Heart left ventricle (tissue), 16 donors: ENCODE results near the gene PLA2G2D. TPM values are rescaled to one million over a fixed set of nuclear protein-coding genes. Genes with fewer than 3 reads are reported as not detected.

Experiments used
- ATAC-seq, 4 donors: fragments of 200-7000 bp; cut with Tn5 transposase; one replicate each; pipeline ENCODE4 v1.9.1; 2020 to 2022; ENCODE audit warnings: moderate library complexity in 4 of 4, mild to moderate bottlenecking in 3 of 4, moderate number of reproducible peaks in 1 of 4
- DNase-seq, 5 donors: peaks; one replicate each; pipeline ENCODE4 v3.0.0-alpha.2; 2020
- H3K27ac ChIP-seq, 12 donors: fragments of 200-600 bp; sonication (generic) in 4 of 12; one replicate each; pipeline versions ENCODE4 v1.5.0 to v1.8.0; 2016 to 2022; ENCODE audit warnings: mild to moderate bottlenecking in 2 of 12
- H3K27me3 ChIP-seq, 9 donors: fragments of 200-600 bp; sonication (generic) in 2 of 9; one replicate each; pipeline versions ENCODE4 v1.5.1 to v1.8.0; 2016 to 2022; ENCODE audit warnings: mild to moderate bottlenecking in 3 of 9
- H3K36me3 ChIP-seq, 9 donors: fragments of 200-600 bp; sonication (generic) in 2 of 9; one replicate each; pipeline versions ENCODE4 v1.5.0 to v1.8.0; 2018 to 2022; ENCODE audit warnings: mild to moderate bottlenecking in 2 of 9
- H3K4me1 ChIP-seq, 12 donors: fragments of 200-600 bp; sonication (generic) in 4 of 12; one replicate each; pipeline versions ENCODE4 v1.5.0 to v1.8.0; 2016 to 2022; ENCODE audit warnings: mild to moderate bottlenecking in 3 of 12
- H3K4me3 ChIP-seq, 12 donors: fragments of 200-600 bp; sonication (generic) in 4 of 12; one replicate each; pipeline versions ENCODE4 v1.5.0 to v1.8.0; 2017 to 2022; ENCODE audit warnings: mild to moderate bottlenecking in 9 of 12, moderate library complexity in 4 of 12
- H3K9me3 ChIP-seq, 12 donors: fragments of 200-600 bp; sonication (generic) in 4 of 12; one replicate each; pipeline versions ENCODE4 v1.5.0 to v1.8.0; 2016 to 2022; ENCODE audit warnings: mild to moderate bottlenecking in 1 of 12
- CTCF ChIP-seq, 12 donors: fragments of 200-600 bp; sonication (generic) in 4 of 12; IDR thresholded peaks; one replicate each; pipeline versions ENCODE4 v1.5.0 to v1.8.0; 2018 to 2022; ENCODE audit warnings: antibody characterized with exemption in 12 of 12, mild to moderate bottlenecking in 5 of 12
- POLR2A ChIP-seq, 2 donors: fragments of 450-650 bp; IDR thresholded peaks; one replicate each; pipeline ENCODE4 v1.6.1; 2017; ENCODE audit warnings: antibody characterized with exemption in 2 of 2, mild to moderate bottlenecking in 2 of 2, moderate library complexity in 2 of 2
- WGBS, 4 donors: extraction: QIAGEN DNeasy Blood & Tissue Kit in 2 of 4; methylation state at CpG; one replicate each; pipeline versions ENCODE4 v1.1.5 to v1.1.7; 2013 to 2018; 5-methylcytosine and 5-hydroxymethylcytosine counted together
- intact Hi-C, 10 donors: fragments of 100-400 bp; cut with DNase I; formaldehyde crosslinking; loops; one replicate each; pipeline versions ENCODE4 v1.11.1 to v1.14.2; 2022
- polyA plus RNA-seq, 2 donors: library from polyadenylated mRNA; stranded (reverse); fragments of 200-250 nt; gene quantifications; one replicate each; pipeline ENCODE4 v1.2.3, GENCODE V29; 2013
- total RNA-seq, 9 donors: library from RNA; depleted of rRNA in 2 of 9; stranded (reverse); fragments of >200 nt in 2 of 9; fragmentation: NEBNext Ultra II Directional in 3 of 9; extraction: Animal tissue kit (Norgen Biotek cat#: 25700) in 3 of 9; gene quantifications; one replicate each; pipeline versions ENCODE4 v1.1.0 to v1.2.4, GENCODE V29; 2016 to 2023
- donor health status: ischemic (EF 13 %, LVEDD 7.1; RV severe dilation, severe dysfunction).
- donor health status: healthy with polysubstance abuse.
- donor health status: DM: no; HTN: yes; CAD: no.
- donor health status: DM: no; HTN: no; CAD: no.
- donor health status: ischemic (EF 25% LVEDD 6.9; RV normal size, moderate dysfunction).
- donor health status: ischemic (EF 25% LVEDD 5.7; RV mildly dilated, moderate dysfunction).
- donor health status: healthy.
- donor health status: DM: yes; HTN: yes; CAD: no.
- donor health status: ischemic (EF 35%, LVEDD 5.7; RV mildly dilated, moderate dysfunction).
- donor health status: nonischemic (EF 11% LVEDD 7.7; RV severe dilation, severe dysfunction).
- donor health status: DM: yes; HTN: yes; CAD: no.
- donor health status: PGD.
- donor health status: ischemic (EF 29% LVEDD 5.4; RV normal size, mild dysfunction).
- donor health status: nonischemic (EF 23%, LVEDD 6.1; RV moderate dilation, normal function).

Gene PLA2G2D
- total and polyA plus RNA-seq, 11 donors = 0.85 to 5.4 TPM; not detected in 9

- Histone ChIP-seq H3K27me3 (peaks cover 0 to 7% (median 0%) of the 10 kb centered on the region in 9 donors), H3K36me3 (no peaks in the 10 kb centered on the region), H3K4me3 (peak overlapping the region in 10 of 12 donors; percentile 3 to 42 (median 32)), H3K4me1 (peaks cover 0 to 27% (median 10%) of the 10 kb centered on the region in 12 donors), H3K27ac (peak overlapping the region in 2 of 12 donors; percentile 9 to 79), H3K9me3 (peaks cover 0 to 13% (median 5%) of the 10 kb centered on the region in 12 donors)
- TF ChIP-seq POLR2A (IDR thresholded peaks at IDR 0.05) = no peak
- TF ChIP-seq CTCF (IDR thresholded peaks at IDR 0.05) = no peak
- 72 to 77% (median 75%) methylated on average over 18 of the region's 18 CpGs for WGBS, 4 donors
- peak in 1 of 5 donors; percentile 30 for DNase-seq
- intact Hi-C loops = loop anchor here in 6 of 10 donors (2.0 to 10.0 kb wide), 5 partner anchors 50 to 182 kb away; partner anchors contain the start of gene PLA2G2A (in 1 of the 6)
- no peak for ATAC-seq
Measured at GRCh38 chr1:20154301-20154831, 35.0 kb upstream of the PLA2G2D start.

DNA sequence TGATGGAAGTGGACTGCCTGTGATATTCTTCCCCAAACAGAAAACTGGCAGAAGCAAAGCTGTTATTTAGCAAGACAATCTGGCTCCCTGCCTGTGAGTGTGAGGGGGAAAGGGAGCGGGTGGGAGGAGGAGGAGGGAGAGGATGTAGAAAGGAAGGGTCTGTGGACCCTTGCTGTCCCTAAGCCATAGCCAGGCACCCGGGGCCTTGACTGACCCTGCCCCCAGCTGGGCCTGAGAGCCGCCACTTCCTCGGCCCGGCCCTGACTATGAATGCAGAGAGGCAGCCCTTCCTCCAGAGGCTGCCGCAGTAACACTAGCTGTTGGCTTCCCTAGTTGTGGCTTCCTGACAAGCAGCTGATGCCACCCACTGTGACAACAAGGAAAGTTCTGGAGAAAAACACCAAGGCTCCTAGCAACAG is 33.7 kb upstream of the PLA2G2D start:
- DNase-seq = peak in 3 of 5 donors; percentile 21 to 55 (median 49)
- peak overlapping the region in 6 of 12 donors; percentile 18 to 79 (median 26) for H3K27ac ChIP-seq
- peaks cover 0 to under 1% (median 0%) of the 10 kb centered on the region in 12 donors for H3K9me3 ChIP-seq
- H3K36me3 ChIP-seq = no peaks in the 10 kb centered on the region
- no peak overlapping the region for H3K4me3 ChIP-seq
- intact Hi-C loops = loop anchor here (1.0 to 10.0 kb wide), 11 partner anchors 42 to 236 kb away; partner anchors contain the start of gene PLA2G2A (in 1 of the 10)
- 58 to 78% (median 61%) methylated on average over 6 of the region's 6 CpGs for WGBS, 4 donors
- no peak for TF ChIP-seq CTCF (IDR thresholded peaks at IDR 0.05)
- no peak for TF ChIP-seq POLR2A (IDR thresholded peaks at IDR 0.05)
- peak; percentile 23 to 67 (median 31) for ATAC-seq
- H3K27me3 ChIP-seq = peaks cover 0 to 7% (median 0%) of the 10 kb centered on the region in 9 donors
- H3K4me1 ChIP-seq = peaks cover 0 to 27% (median 10%) of the 10 kb centered on the region in 12 donors

DNA sequence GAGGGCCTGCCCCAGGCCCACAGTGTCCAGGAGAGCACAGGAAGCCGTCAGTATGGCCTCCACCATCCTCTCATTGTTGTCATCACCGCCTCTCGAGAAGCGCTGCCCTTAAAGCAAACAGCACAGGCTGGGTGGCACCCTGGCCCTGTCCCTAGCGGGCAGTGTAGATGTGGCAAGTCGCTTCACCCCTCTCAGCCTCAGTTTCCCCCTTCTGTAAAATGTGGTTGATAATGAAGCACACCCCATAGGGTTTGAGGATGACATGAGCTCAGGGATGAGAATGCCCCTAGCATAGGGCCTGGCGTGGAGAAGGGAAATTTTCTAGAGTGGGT is 33.2 kb upstream of the PLA2G2D start:
- 47 to 57% (median 52%) methylated on average over 6 to 7 of the region's 7 CpGs for WGBS, 4 donors
- peak in 2 of 12 donors; percentile 2 to 23 for TF ChIP-seq CTCF (IDR thresholded peaks at IDR 0.05)
- no peak for TF ChIP-seq POLR2A (IDR thresholded peaks at IDR 0.05)

GRCh38 chr1:20151906-20152598 is 32.7 kb upstream of the PLA2G2D start:
- Histone ChIP-seq H3K36me3 (no peaks in the 10 kb centered on the region), H3K4me3 (peak overlapping the region; percentile 3 to 55 (median 43)), H3K27ac (peak overlapping the region in 5 of 12 donors; percentile 18 to 79 (median 40)), H3K9me3 (no peaks in the 10 kb centered on the region), H3K4me1 (peaks cover 0 to 27% (median 10%) of the 10 kb centered on the region in 12 donors), H3K27me3 (peaks cover 0 to 7% (median 0%) of the 10 kb centered on the region in 9 donors)
- intact Hi-C loops = loop anchor here (1.0 to 10.0 kb wide), 11 partner anchors 43 to 235 kb away; partner anchors contain the start of gene PLA2G2A (in 1 of the 10)
- DNase-seq = peak; percentile 81 to 92 (median 90)
- 0 to 12% (median 7%) methylated on average over 19 to 29 of the region's 29 CpGs for WGBS, 4 donors
- peak; percentile 90 to 97 (median 94) for TF ChIP-seq CTCF (IDR thresholded peaks at IDR 0.05)
- no peak for TF ChIP-seq POLR2A (IDR thresholded peaks at IDR 0.05)
- ATAC-seq = peak; percentile 85 to 95 (median 92)

More for the DNA sequence above, 33.2 kb upstream of the PLA2G2D start:
- Histone ChIP-seq H3K27me3 (peaks cover 0 to 7% (median 0%) of the 10 kb centered on the region in 9 donors), H3K27ac (peak overlapping the region in 6 of 12 donors; percentile 18 to 79 (median 26)), H3K4me1 (peaks cover 0 to 27% (median 10%) of the 10 kb centered on the region in 12 donors), H3K9me3 (no peaks in the 10 kb centered on the region), H3K36me3 (no peaks in the 10 kb centered on the region), H3K4me3 (peak overlapping the region in 3 of 12 donors; percentile 40 to 48 (median 46))
- no peak for DNase-seq
- intact Hi-C loops = loop anchor here (1.0 to 10.0 kb wide), 11 partner anchors 43 to 236 kb away; partner anchors contain the start of gene PLA2G2A (in 1 of the 10)
- ATAC-seq = peak in 1 of 4 donors; percentile 3
